Kidney (tissue), 14 donors: ENCODE measurements around the gene MDGA2. TPM values are rescaled to one million over a fixed set of nuclear protein-coding genes. Genes with fewer than 3 reads are reported as not detected.

Experiments
- DNase-seq, 5 donors: peaks; one replicate each; pipeline ENCODE4 v3.0.0-alpha.2; 2013 to 2020
- FAIRE-seq: peaks from 2 replicates; lab custom pipeline; 2012; peaks lifted over from hg19 to GRCh38; lab: Jason Lieb, UNC
- H3K27ac ChIP-seq, 2 donors: one replicate each; pipeline ENCODE4 v1.7.0; 2013; ENCODE audit warnings: low read depth in 2 of 2, low read length in 2 of 2, inconsistent platforms in 1 of 2
- H3K27me3 ChIP-seq: one replicate; pipeline ENCODE4 v1.7.1; 2013; ENCODE audit warnings: low read length, inconsistent platforms; ENCODE audit not compliant: control insufficient read depth, insufficient read depth
- H3K36me3 ChIP-seq, 3 donors: one replicate each; pipeline versions ENCODE4 v1.7.0 to v1.7.1; 2013; ENCODE audit warnings: low read length in 3 of 3, control low read depth in 1 of 3, inconsistent platforms in 1 of 3; ENCODE audit not compliant: insufficient read depth in 3 of 3, control insufficient read depth in 2 of 3
- H3K4me1 ChIP-seq, 3 donors: one replicate each; pipeline versions ENCODE4 v1.7.0 to v1.7.1; 2013; ENCODE audit warnings: low read length in 3 of 3, inconsistent platforms in 1 of 3, low read depth in 1 of 3; ENCODE audit not compliant: control insufficient read depth in 2 of 3, insufficient read depth in 2 of 3
- H3K4me3 ChIP-seq, 3 donors: one replicate each; pipeline versions ENCODE4 v1.7.0 to v1.8.1; 2013; ENCODE audit warnings: low read length in 3 of 3, control low read depth in 1 of 3, inconsistent platforms in 1 of 3
- H3K9ac ChIP-seq, 3 donors: one replicate each; pipeline versions ENCODE4 v1.7.0 to v1.7.1; 2013; ENCODE audit warnings: low read length in 3 of 3, control low read depth in 1 of 3, inconsistent platforms in 1 of 3
- H3K9me3 ChIP-seq, 3 donors: one replicate each; pipeline versions ENCODE4 v1.7.0 to v1.7.1; 2013; ENCODE audit warnings: low read length in 3 of 3, control low read depth in 1 of 3, inconsistent platforms in 1 of 3; ENCODE audit not compliant: control insufficient read depth in 2 of 3, insufficient read depth in 1 of 3
- intact Hi-C: fragments of 100-400 bp; cut with DNase I; formaldehyde crosslinking; loops from one replicate; pipeline ENCODE4 v1.11.1; 2022
- polyA plus RNA-seq: library from polyadenylated mRNA; stranded (reverse); fragments of 350-450 nt; fragmentation: Illumina TruSeq; extraction: RNeasy Lipid Tissue Mini Kit (QIAGEN cat#74804); gene quantifications from one replicate; pipeline ENCODE4 v1.2.3, GENCODE V29; 2014; ENCODE audit warnings: low read depth, low replicate concordance; ENCODE audit not compliant: insufficient read depth
- total RNA-seq: library from RNA; stranded (reverse); fragmentation: NEBNext Ultra II Directional; extraction: Animal tissue kit (Norgen Biotek cat#: 25700); gene quantifications from one replicate; pipeline ENCODE4 v1.2.1, GENCODE V29; 2021
- TF ChIP-seq, protein P1 (sequence below): IDR thresholded peaks from 3 replicates; pipeline ENCODE4 v1.5.1; 2012; ENCODE audit warnings: mild to moderate bottlenecking, moderate library complexity, borderline replicate concordance; ENCODE audit not compliant: insufficient read depth; ENCODE audit errors: extremely low read depth
- donor health status: control.
- donor health status: control.
- donor health status: control.
- donor health status: control.
- donor health status: control.
- donor health status: DM: yes; HTN: yes; CAD: no.
- donor health status: Normal renal cell carcinoma (clear cell type).

The MDGA2 gene
- total and polyA plus RNA-seq, 2 donors from 2014 or later, result 0.41 TPM; not detected in 1

DNA sequence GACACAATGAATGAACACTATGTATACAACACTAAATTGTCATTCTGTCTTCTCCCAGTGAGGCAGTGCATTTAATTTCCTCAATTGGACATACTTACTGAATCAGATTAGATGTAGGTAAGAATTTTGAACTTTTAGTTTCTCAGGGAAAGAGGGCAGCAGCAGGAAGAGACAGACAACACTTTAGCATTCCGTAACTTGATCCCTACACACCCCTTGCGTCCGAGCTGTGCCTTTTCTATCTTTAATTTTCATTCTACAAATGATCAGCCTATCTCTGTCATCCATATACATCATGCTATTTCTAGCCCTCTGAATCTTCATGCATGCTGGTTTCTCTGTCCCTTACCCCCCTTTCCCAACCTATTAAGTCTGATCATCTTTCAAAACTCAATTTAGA is 665.8 kb downstream of the MDGA2 start:
- Histone ChIP-seq H3K27ac (no peak overlapping the region), H3K27me3 (no peaks in the 10 kb centered on the region), H3K4me1 (no peaks in the 10 kb centered on the region), H3K36me3 (no peaks in the 10 kb centered on the region), H3K9me3 (no peaks in the 10 kb centered on the region), H3K9ac (no peak overlapping the region), H3K4me3 (no peak overlapping the region)
- intact Hi-C loops, result no loop called here
- TF ChIP-seq, protein P1, sequence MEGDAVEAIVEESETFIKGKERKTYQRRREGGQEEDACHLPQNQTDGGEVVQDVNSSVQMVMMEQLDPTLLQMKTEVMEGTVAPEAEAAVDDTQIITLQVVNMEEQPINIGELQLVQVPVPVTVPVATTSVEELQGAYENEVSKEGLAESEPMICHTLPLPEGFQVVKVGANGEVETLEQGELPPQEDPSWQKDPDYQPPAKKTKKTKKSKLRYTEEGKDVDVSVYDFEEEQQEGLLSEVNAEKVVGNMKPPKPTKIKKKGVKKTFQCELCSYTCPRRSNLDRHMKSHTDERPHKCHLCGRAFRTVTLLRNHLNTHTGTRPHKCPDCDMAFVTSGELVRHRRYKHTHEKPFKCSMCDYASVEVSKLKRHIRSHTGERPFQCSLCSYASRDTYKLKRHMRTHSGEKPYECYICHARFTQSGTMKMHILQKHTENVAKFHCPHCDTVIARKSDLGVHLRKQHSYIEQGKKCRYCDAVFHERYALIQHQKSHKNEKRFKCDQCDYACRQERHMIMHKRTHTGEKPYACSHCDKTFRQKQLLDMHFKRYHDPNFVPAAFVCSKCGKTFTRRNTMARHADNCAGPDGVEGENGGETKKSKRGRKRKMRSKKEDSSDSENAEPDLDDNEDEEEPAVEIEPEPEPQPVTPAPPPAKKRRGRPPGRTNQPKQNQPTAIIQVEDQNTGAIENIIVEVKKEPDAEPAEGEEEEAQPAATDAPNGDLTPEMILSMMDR, result no peak
- FAIRE-seq (no peak), DNase-seq (peak in 2 of 5 donors; percentile 18 to 24)

- Histone ChIP-seq H3K9ac (no peak overlapping the region), H3K27me3 (no peaks in the 10 kb centered on the region), H3K27ac (no peak overlapping the region), H3K36me3 (no peaks in the 10 kb centered on the region), H3K4me3 (no peak overlapping the region), H3K9me3 (no peaks in the 10 kb centered on the region), H3K4me1 (no peaks in the 10 kb centered on the region)
- intact Hi-C loops, result no loop called here
- FAIRE-seq (no peak), DNase-seq (no peak)
- TF ChIP-seq, protein P1, result no peak
Observed at GRCh38 chr14:47008732-47009131, 666.7 kb downstream of the MDGA2 start.

DNA sequence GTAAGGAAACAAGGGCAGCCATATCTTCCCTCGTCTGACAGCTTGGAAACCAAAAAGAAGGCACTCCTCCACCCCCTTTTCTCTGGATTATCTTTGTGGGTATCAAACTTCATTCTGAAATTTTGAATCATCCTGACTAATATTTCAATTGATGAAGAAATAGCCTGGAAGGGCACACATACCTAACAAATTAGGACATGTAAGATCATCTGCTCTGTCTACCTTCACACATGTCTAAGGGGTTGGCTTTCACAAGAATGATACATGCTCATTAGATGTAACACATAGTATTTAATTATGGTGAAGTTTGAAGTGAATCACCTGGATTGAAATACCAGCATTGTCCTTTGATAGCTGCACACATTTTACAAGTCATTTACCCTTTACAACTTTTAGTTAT is 675.7 kb downstream of the MDGA2 start:
- Histone ChIP-seq H3K9me3 (peaks cover 0 to 2% (median 0%) of the 10 kb centered on the region in 3 donors), H3K27ac (no peak overlapping the region), H3K4me1 (no peaks in the 10 kb centered on the region), H3K27me3 (no peaks in the 10 kb centered on the region), H3K9ac (no peak overlapping the region), H3K4me3 (no peak overlapping the region), H3K36me3 (no peaks in the 10 kb centered on the region)
- FAIRE-seq (no peak), DNase-seq (no peak)
- intact Hi-C loops, result no loop called here
- TF ChIP-seq, protein P1, result no peak

- DNase-seq, result no peak
- Histone ChIP-seq H3K4me1 (no peaks in the 10 kb centered on the region), H3K27ac (no peak overlapping the region), H3K27me3 (no peaks in the 10 kb centered on the region), H3K36me3 (no peaks in the 10 kb centered on the region), H3K9me3 (no peaks in the 10 kb centered on the region), H3K4me3 (no peak overlapping the region), H3K9ac (no peak overlapping the region)
- TF ChIP-seq, protein P1, result no peak
- intact Hi-C loops, result no loop called here
- no peak for FAIRE-seq
Observed at GRCh38 chr14:46989566-46989965, 685.8 kb downstream of the MDGA2 start.
